CD4-positive, alpha-beta memory T cell (primary cell): ENCODE measurements around the gene CALM1. TPM values are rescaled to one million over a fixed set of nuclear protein-coding genes. Genes with fewer than 3 reads are reported as not detected.

Experiments used
- CTCF ChIA-PET: fragments of 350-600 bp; sonication (Branson Sonifier 250); formaldehyde crosslinking; loops from one replicate; lab custom pipeline; 2021; ENCODE audit warnings: inconsistent platforms; ENCODE audit not compliant: partially characterized antibody; lab: Charles Lee
- POLR2A ChIA-PET: fragments of 350-600 bp; sonication (Branson Sonifier 250); formaldehyde crosslinking; loops from one replicate; lab custom pipeline; 2021; ENCODE audit not compliant: partially characterized antibody; lab: Charles Lee
- DNase-seq, 5 donors: peaks; one replicate each; pipeline versions ENCODE4 v3.0.0 to v3.0.0-alpha.2; 2020 to 2022; ENCODE audit warnings: mixed read lengths in 1 of 5
- H3K27ac ChIP-seq: one replicate; pipeline ENCODE4 v1.7.0; 2013; ENCODE audit warnings: low read depth, low read length
- H3K27me3 ChIP-seq: 2 replicates; pipeline ENCODE4 v1.7.0; 2013; ENCODE audit warnings: mild to moderate bottlenecking, low read length, moderate library complexity; ENCODE audit not compliant: insufficient read depth
- H3K36me3 ChIP-seq: 2 replicates; pipeline ENCODE4 v1.7.0; 2013; ENCODE audit warnings: mild to moderate bottlenecking, low read length, moderate library complexity; ENCODE audit not compliant: insufficient read depth
- H3K4me1 ChIP-seq: 2 replicates; pipeline ENCODE4 v1.7.0; 2013; ENCODE audit warnings: mild to moderate bottlenecking, low read length, moderate library complexity; ENCODE audit not compliant: insufficient read depth
- H3K4me3 ChIP-seq, 2 donors: one replicate each; pipeline ENCODE4 v1.7.0; 2013; ENCODE audit warnings: low read length in 2 of 2, mild to moderate bottlenecking in 1 of 2
- H3K9me3 ChIP-seq, 2 donors: one replicate each; pipeline ENCODE4 v1.7.0; 2013; ENCODE audit warnings: low read length in 2 of 2, control low read depth in 1 of 2; ENCODE audit not compliant: control insufficient read depth in 1 of 2
- H3K27ac Mint-ChIP-seq, 7 donors: one replicate each; pipeline ENCODE4 v1.8.0; 2020 to 2021; ENCODE audit warnings: mixed read lengths in 7 of 7, mild to moderate bottlenecking in 6 of 7, inconsistent platforms in 3 of 7, moderate library complexity in 3 of 7
- H3K27me3 Mint-ChIP-seq, 2 donors: one replicate each; pipeline ENCODE4 v1.8.0; 2020 to 2021; ENCODE audit warnings: mixed read lengths in 2 of 2
- H3K36me3 Mint-ChIP-seq, 2 donors: one replicate each; pipeline ENCODE4 v1.8.0; 2020 to 2021; ENCODE audit warnings: mixed read lengths in 2 of 2, inconsistent platforms in 1 of 2, mild to moderate bottlenecking in 1 of 2
- H3K4me1 Mint-ChIP-seq, 4 donors: one replicate each; pipeline ENCODE4 v1.8.0; 2020 to 2021; ENCODE audit warnings: mixed read lengths in 4 of 4, mild to moderate bottlenecking in 1 of 4
- H3K4me3 Mint-ChIP-seq, 8 donors: one replicate each; pipeline ENCODE4 v1.8.0; 2020 to 2021; ENCODE audit warnings: mixed read lengths in 8 of 8, mild to moderate bottlenecking in 7 of 8, moderate library complexity in 6 of 8, inconsistent platforms in 3 of 8
- H3K9me3 Mint-ChIP-seq, 8 donors: one replicate each; pipeline ENCODE4 v1.8.0; 2020 to 2021; ENCODE audit warnings: mixed read lengths in 8 of 8, mild to moderate bottlenecking in 5 of 8, inconsistent platforms in 3 of 8, moderate library complexity in 1 of 8
- intact Hi-C: fragments of 100-400 bp; cut with micrococcal nuclease; formaldehyde crosslinking; loops from one replicate; pipeline ENCODE4 v1.15.1; 2023
- polyA plus RNA-seq, 2 donors: library from polyadenylated mRNA; unstranded; fragments of 300-500 nt; fragmentation: Illumina TruSeq; gene quantifications; one replicate each; pipeline ENCODE4 v1.2.3, GENCODE V29; 2021
- total RNA-seq, 2 experiments: library from RNA; stranded (reverse); gene quantifications; one replicate each; pipeline ENCODE4 v1.2.3, GENCODE V29; 2021

Gene CALM1
- total and polyA plus RNA-seq, 4 experiments from 2014 or later: 693 to 3,289 (median 1,711) TPM

DNA sequence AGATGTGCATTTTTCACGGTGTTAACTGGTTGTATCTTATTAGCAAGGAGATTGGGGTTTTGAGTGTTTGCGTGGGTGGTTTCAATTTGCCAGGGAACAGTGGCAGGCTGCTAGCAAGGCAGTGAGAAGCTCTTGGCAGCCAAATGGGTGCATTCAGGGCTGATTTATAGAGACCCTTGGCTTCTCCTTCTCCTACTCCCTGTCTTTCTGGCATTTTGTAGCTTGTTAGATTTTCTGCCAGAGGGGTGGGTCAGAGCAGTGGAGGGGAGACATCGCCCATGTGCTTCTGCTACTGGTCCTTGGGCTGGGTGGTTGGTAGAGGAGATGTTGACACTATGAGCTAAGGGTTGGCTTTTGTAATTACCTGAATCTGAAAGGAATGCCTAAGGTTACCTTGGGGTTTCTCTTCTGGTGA is 9.6 kb downstream of the CALM1 start:
- Mint-ChIP-seq H3K27me3 (no peaks in the 10 kb centered on the region), H3K36me3 (peaks cover 55 to 63% of the 10 kb centered on the region in 2 donors), H3K4me3 (no peak overlapping the region), H3K27ac (peak overlapping the region; percentile 12 to 88 (median 75)), H3K4me1 (peaks cover 34 to 62% (median 37%) of the 10 kb centered on the region in 4 donors), H3K9me3 (peaks cover 0 to 2% (median 0%) of the 10 kb centered on the region in 8 donors)
- Histone ChIP-seq H3K36me3 (peaks cover 54% of the 10 kb centered on the region), H3K4me3 (no peak overlapping the region), H3K27ac (no peak overlapping the region), H3K27me3 (no peaks in the 10 kb centered on the region), H3K9me3 (no peaks in the 10 kb centered on the region), H3K4me1 (peaks cover 27% of the 10 kb centered on the region)
- ChIA-PET CTCF (interaction anchor here (1.0 to 9.3 kb wide), 2 partner anchors 22 to 291 kb away, joined by 3 to 119 read pairs; no protein-coding TSS in a partner anchor), POLR2A (interaction anchor here (0.7 to 18.5 kb wide), 3 partner anchors 10 to 22 kb away, joined by 3 to 1009 read pairs (median 26); partner anchors contain the start of gene CALM1)
- intact Hi-C loops: no loop called here
- DNase-seq: no peak

DNA sequence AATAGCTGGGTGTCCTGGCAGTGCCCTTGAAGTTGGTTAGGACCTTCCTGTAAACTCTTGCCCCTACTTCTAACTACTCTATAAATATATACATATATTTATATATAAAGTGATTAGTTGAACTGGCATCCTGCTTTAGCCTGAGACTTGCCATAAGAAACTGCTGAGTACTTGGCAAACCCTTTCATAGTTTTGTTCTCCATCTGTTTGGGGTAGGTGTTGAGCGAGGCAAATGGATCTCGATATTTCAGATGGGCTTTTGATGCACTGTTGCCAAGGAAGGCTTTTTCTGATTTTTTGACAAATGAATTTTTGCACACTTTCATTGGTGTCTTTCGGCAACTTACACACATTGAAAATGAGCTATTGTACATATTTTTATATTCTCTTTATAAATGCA is 10.4 kb downstream of the CALM1 start:
- no peak overlapping the region for H3K4me3 ChIP-seq
- no peaks in the 10 kb centered on the region for H3K27me3 ChIP-seq
- H3K9me3 ChIP-seq: no peaks in the 10 kb centered on the region
- intact Hi-C loops: no loop called here
- no peak for DNase-seq
- ChIA-PET CTCF (interaction anchor here (9.3 kb wide), 1 partner anchor 23 kb away, joined by 119 read pairs; no protein-coding TSS in a partner anchor), POLR2A (interaction anchor here (2.9 to 18.5 kb wide), 3 partner anchors 7 to 23 kb away, joined by 26 to 1009 read pairs (median 28); partner anchors contain the start of gene CALM1)
- H3K36me3 Mint-ChIP-seq: peaks cover 46 to 55% of the 10 kb centered on the region in 2 donors
- no peaks in the 10 kb centered on the region for H3K9me3 Mint-ChIP-seq
- no peak overlapping the region for H3K4me3 Mint-ChIP-seq
- H3K4me1 ChIP-seq: peaks cover 19% of the 10 kb centered on the region
- H3K27me3 Mint-ChIP-seq: no peaks in the 10 kb centered on the region
- peak overlapping the region in 1 of 7 donors; percentile 12 for H3K27ac Mint-ChIP-seq
- H3K36me3 ChIP-seq: peaks cover 46% of the 10 kb centered on the region
- H3K4me1 Mint-ChIP-seq: peaks cover 29 to 54% (median 30%) of the 10 kb centered on the region in 4 donors
- no peak overlapping the region for H3K27ac ChIP-seq

DNA sequence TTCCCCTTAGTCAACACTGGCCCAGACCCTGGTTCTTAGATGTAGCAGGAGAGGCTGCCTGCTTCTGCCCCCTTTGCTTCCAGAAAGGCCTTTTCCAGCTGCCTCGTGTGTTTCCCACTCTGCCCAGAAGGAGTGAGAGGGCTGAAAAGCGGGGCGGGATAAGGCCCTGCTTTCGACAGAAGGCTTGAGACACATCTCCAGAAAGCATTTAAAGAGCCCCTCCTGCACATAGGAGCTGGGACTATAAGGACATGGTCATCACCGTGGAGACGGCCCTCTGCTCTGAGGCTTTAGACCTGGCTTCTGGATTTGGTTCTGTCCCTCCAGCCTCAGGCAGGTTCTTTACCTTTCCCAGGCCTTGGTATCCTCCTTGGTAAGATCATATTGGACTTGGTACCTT is 11.9 kb downstream of the CALM1 start:
- POLR2A ChIA-PET: interaction anchor here (0.9 to 18.5 kb wide), 7 partner anchors 9 to 349 kb away, joined by 3 to 1009 read pairs (median 5); partner anchors contain the start of genes CALM1 and NRDE2
- Histone ChIP-seq H3K4me3 (no peak overlapping the region), H3K4me1 (peaks cover 4% of the 10 kb centered on the region), H3K27me3 (no peaks in the 10 kb centered on the region), H3K27ac (no peak overlapping the region), H3K9me3 (no peaks in the 10 kb centered on the region), H3K36me3 (peaks cover 31% of the 10 kb centered on the region)
- peaks cover 16 to 39% (median 20%) of the 10 kb centered on the region in 4 donors for H3K4me1 Mint-ChIP-seq
- H3K27ac Mint-ChIP-seq: peak overlapping the region in 5 of 7 donors; percentile 7 to 59 (median 12)
- CTCF ChIA-PET: interaction anchor here (1.2 to 2.9 kb wide), 4 partner anchors 8 to 288 kb away, joined by 3 to 17 read pairs (median 4); no protein-coding TSS in a partner anchor
- peaks cover 32 to 40% of the 10 kb centered on the region in 2 donors for H3K36me3 Mint-ChIP-seq
- H3K27me3 Mint-ChIP-seq: no peaks in the 10 kb centered on the region
- DNase-seq: no peak
- intact Hi-C loops: no loop called here
- H3K9me3 Mint-ChIP-seq: no peaks in the 10 kb centered on the region
- H3K4me3 Mint-ChIP-seq: no peak overlapping the region

DNA sequence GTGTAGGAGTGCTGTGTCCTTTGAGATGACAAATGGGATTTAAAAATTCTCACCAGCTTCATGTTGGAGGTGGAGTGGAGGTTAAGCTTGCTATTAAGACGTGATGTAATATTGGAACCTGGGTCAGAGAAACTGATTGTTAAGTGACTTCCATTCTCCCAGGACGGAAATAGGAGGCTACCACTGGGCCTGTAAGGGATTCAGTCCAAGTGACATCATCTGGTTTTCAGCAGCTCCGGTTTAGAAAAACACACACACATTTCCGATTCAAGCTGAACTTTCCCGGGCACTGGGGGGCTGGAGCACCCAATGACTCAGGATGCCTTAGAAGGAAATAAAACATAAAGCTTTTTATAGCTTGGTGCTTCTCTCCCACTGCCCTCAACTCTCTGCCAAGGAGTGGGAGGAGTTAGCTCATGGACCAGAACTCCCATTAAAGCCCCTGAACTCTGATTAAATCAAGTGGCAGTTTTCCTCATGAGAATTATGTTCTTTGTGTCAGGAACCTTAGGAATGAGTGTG is 12.4 kb downstream of the CALM1 start:
- Mint-ChIP-seq H3K4me3 (no peak overlapping the region), H3K9me3 (no peaks in the 10 kb centered on the region), H3K27me3 (no peaks in the 10 kb centered on the region), H3K4me1 (peaks cover 10 to 33% (median 15%) of the 10 kb centered on the region in 4 donors), H3K27ac (peak overlapping the region in 5 of 7 donors; percentile 8 to 71 (median 51)), H3K36me3 (peaks cover 26 to 34% of the 10 kb centered on the region in 2 donors)
- intact Hi-C loops: no loop called here
- Histone ChIP-seq H3K4me1 (no peaks in the 10 kb centered on the region), H3K9me3 (no peaks in the 10 kb centered on the region), H3K27me3 (no peaks in the 10 kb centered on the region), H3K4me3 (no peak overlapping the region), H3K27ac (no peak overlapping the region), H3K36me3 (peaks cover 25% of the 10 kb centered on the region)
- POLR2A ChIA-PET: interaction anchor here (0.9 to 18.5 kb wide), 7 partner anchors 10 to 349 kb away, joined by 3 to 1009 read pairs (median 5); partner anchors contain the start of genes CALM1 and NRDE2
- no peak for DNase-seq
- CTCF ChIA-PET: interaction anchor here (1.2 to 2.9 kb wide), 5 partner anchors 9 to 290 kb away, joined by 3 to 17 read pairs (median 5); no protein-coding TSS in a partner anchor

DNA sequence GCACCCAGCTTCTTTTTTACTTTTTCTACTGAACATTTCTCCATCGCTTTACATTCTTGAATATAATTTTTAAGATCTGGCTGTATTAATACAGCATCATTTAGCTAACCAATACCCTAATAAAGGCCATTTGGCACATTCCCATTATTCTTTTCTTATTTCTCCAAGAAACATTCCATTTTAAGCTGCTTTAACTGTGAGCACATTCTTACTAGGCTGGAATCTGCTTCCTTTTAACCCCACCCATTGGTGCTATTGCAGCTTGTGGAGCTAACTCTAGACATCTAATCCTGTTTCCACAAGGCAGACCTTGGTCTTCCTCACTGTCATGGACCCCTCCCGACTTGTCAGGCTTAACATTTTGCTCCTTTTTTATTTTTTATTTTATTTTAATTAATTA is 15.2 kb downstream of the CALM1 start:
- Histone ChIP-seq H3K4me3 (no peak overlapping the region), H3K9me3 (no peaks in the 10 kb centered on the region), H3K27ac (no peak overlapping the region), H3K36me3 (no peaks in the 10 kb centered on the region), H3K4me1 (no peaks in the 10 kb centered on the region), H3K27me3 (no peaks in the 10 kb centered on the region)
- ChIA-PET POLR2A (no interaction called here), CTCF (interaction anchor here (1.2 kb wide), 1 partner anchor 12 kb away, joined by 6 read pairs; no protein-coding TSS in a partner anchor)
- Mint-ChIP-seq H3K27ac (peak overlapping the region in 1 of 7 donors; percentile 22), H3K9me3 (no peaks in the 10 kb centered on the region), H3K4me3 (no peak overlapping the region), H3K36me3 (peaks cover 0 to 9% of the 10 kb centered on the region in 2 donors), H3K4me1 (peaks cover 0 to 11% (median 6%) of the 10 kb centered on the region in 4 donors), H3K27me3 (no peaks in the 10 kb centered on the region)
- no peak for DNase-seq
- intact Hi-C loops: no loop called here

DNA sequence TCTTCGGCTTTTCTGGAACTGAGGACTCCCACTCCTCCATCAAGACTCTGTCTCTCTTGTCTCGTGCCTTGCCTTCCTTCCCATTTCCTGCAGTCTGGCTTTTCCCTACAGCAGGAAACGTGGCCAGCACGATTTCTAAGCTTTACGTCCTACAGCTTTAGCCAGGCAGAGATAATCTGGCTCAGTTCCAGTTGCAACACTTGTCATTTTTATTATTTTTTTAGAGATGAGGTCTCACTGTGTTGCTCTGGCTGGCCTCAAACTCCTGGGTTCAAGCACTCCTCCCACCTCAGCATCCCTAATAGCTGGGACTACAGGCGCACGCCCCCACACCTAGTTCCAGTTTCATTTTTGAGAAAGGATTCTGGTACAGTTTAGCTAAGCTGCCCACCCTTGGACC is 19.9 kb downstream of the CALM1 start:
- Histone ChIP-seq H3K9me3 (no peaks in the 10 kb centered on the region), H3K27me3 (no peaks in the 10 kb centered on the region), H3K36me3 (no peaks in the 10 kb centered on the region), H3K4me3 (no peak overlapping the region), H3K27ac (no peak overlapping the region), H3K4me1 (no peaks in the 10 kb centered on the region)
- Mint-ChIP-seq H3K36me3 (no peaks in the 10 kb centered on the region), H3K27ac (no peak overlapping the region), H3K4me3 (no peak overlapping the region), H3K4me1 (peaks cover 0 to 2% (median 0%) of the 10 kb centered on the region in 4 donors), H3K9me3 (peaks cover 0 to 2% (median 0%) of the 10 kb centered on the region in 8 donors), H3K27me3 (no peaks in the 10 kb centered on the region)
- POLR2A ChIA-PET: interaction anchor here (0.7 to 2.4 kb wide), 2 partner anchors 11 to 13 kb away, joined by 3 to 9 read pairs; no protein-coding TSS in a partner anchor
- CTCF ChIA-PET: interaction anchor here (0.6 kb wide), 1 partner anchor 1074 kb away, joined by 3 read pairs; no protein-coding TSS in a partner anchor
- intact Hi-C loops: no loop called here
- DNase-seq: no peak

DNA sequence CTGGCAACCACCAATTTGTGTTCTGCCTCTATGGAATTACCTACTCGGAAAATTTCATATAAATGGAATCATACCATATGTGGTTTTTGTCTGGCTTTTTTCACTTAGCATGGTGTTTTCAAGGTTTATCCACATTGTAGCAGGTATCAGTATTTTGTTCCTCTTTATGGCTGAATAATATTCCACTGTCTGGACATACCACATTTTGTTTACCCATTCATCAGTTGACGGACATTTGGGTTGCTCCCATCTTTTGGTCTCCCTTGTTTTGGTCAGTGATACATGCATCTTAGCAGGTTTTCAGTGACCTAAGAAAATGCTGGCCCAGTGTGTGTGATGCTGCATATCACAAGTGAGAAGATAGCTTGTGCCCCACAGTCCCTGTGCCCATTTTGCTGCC is 21.2 kb downstream of the CALM1 start:
- ChIA-PET CTCF (interaction anchor here (2.1 kb wide), 1 partner anchor 18 kb away, joined by 5 read pairs; no protein-coding TSS in a partner anchor), POLR2A (no interaction called here)
- H3K9me3 ChIP-seq: no peaks in the 10 kb centered on the region
- no peaks in the 10 kb centered on the region for H3K36me3 ChIP-seq
- no peak overlapping the region for H3K27ac ChIP-seq
- H3K4me1 ChIP-seq: no peaks in the 10 kb centered on the region
- Mint-ChIP-seq H3K27me3 (no peaks in the 10 kb centered on the region), H3K4me3 (no peak overlapping the region), H3K36me3 (no peaks in the 10 kb centered on the region), H3K9me3 (peaks cover 0 to 2% (median 0%) of the 10 kb centered on the region in 8 donors), H3K4me1 (peaks cover 0 to 2% (median 0%) of the 10 kb centered on the region in 4 donors), H3K27ac (no peak overlapping the region)
- intact Hi-C loops: no loop called here
- no peak overlapping the region for H3K4me3 ChIP-seq
- no peak for DNase-seq
- H3K27me3 ChIP-seq: no peaks in the 10 kb centered on the region
